ENCODE data around the gene PGF.
"Not testable (repeated sequence)": the region's sequence is repeated elsewhere in the genome, so short reads cannot be mapped to it uniquely, and the experiment has no call there.

PGF gene

GRCh38 chr14:74938531-74939495 is 16.6 kb downstream of the PGF start:
- DNase-seq, result no peak

- DNase-seq, result no peak
Observed at GRCh38 chr14:74937171-74937570, 18.2 kb downstream of the PGF start.

- no peak for DNase-seq
Observed at GRCh38 chr14:74936731-74937130, 18.7 kb downstream of the PGF start.

GRCh38 chr14:74936151-74936550 is 19.2 kb downstream of the PGF start:
- DNase-seq, result no peak

- no peak for DNase-seq
Observed at GRCh38 chr14:74935360-74935680, 20.1 kb downstream of the PGF start.

GRCh38 chr14:74934476-74935359 is 20.7 kb downstream of the PGF start:
- DNase-seq, result no peak

GRCh38 chr14:74934041-74934440 is 21.4 kb downstream of the PGF start:
- DNase-seq, result no peak

GRCh38 chr14:74932936-74933335 is 22.5 kb downstream of the PGF start:
- DNase-seq, result not testable (repeated sequence)

- DNase-seq, result no peak
Observed at GRCh38 chr14:74932401-74932901, 22.9 kb downstream of the PGF start.

GRCh38 chr14:74931744-74932143 is 23.7 kb downstream of the PGF start:
- DNase-seq, result not testable (repeated sequence)

GRCh38 chr14:74929242-74929641 is 26.2 kb downstream of the PGF start:
- DNase-seq, result no peak

GRCh38 chr14:74927225-74927624 is 28.2 kb downstream of the PGF start:
- no peak for DNase-seq

GRCh38 chr14:74924061-74924460 is 31.3 kb downstream of the PGF start:
- DNase-seq, result no peak

GRCh38 chr14:74922752-74923401 is 32.5 kb downstream of the PGF start, which contains the start of gene RPS6KL1:
RPS6KL1 (minus strand) TSS chr14:74923260; CDS start chr14:74921541, 1,719 bp downstream.
- DNase-seq, result peak; percentile 32

GRCh38 chr14:74921987-74922751 is 33.2 kb downstream of the PGF start:
- DNase-seq, result no peak

GRCh38 chr14:74921053-74921620 is 34.3 kb downstream of the PGF start:
- no peak for DNase-seq

- no peak for DNase-seq
Observed at GRCh38 chr14:74920281-74920680, 35.1 kb downstream of the PGF start.

GRCh38 chr14:74919421-74920165 is 35.8 kb downstream of the PGF start:
- no peak for DNase-seq

GRCh38 chr14:74918380-74918779 is 37.0 kb downstream of the PGF start:
- no peak for DNase-seq

- DNase-seq, result no peak
Observed at GRCh38 chr14:74917646-74918081, 37.7 kb downstream of the PGF start.

- no peak for DNase-seq
Observed at GRCh38 chr14:74917178-74917543, 38.2 kb downstream of the PGF start.
